K562 (cell line): ENCODE results near the gene TNNT2. TPM values are rescaled to one million over a fixed set of nuclear protein-coding genes. Genes with fewer than 3 reads are reported as not detected.

Source experiments
- ATAC-seq: fragments of 200-7000 bp; cut with Tn5 transposase; 3 replicates; pipeline ENCODE4 v1.9.1; 2020; ENCODE audit warnings: moderate library complexity
- BruUV-seq: library from RNA; stranded (reverse); fragments of 400-500 nt; replicated peaks from 2 replicates; lab custom pipeline; 2021; lab: Mats Ljungman, UMichigan
- CTCF ChIA-PET: fragments of 300-600 bp; formaldehyde crosslinking; extraction: SDS; loops from one replicate; lab custom pipeline; 2021; ENCODE audit warnings: low intra/inter-chr PET ratio; lab: Yijun Ruan, JAX
- POLR2A ChIA-PET: fragments of 300-600, 350-650 bp; sonication (Branson Sonifier 250); formaldehyde crosslinking; extraction: SDS; loops from one replicate; lab custom pipeline; 2021; ENCODE audit warnings: antibody characterized with exemption, inconsistent platforms; lab: Yijun Ruan, JAX
- DNase-seq, 4 experiments: peaks; one replicate each; pipeline versions ENCODE4 v3.0.0 to v3.0.0-alpha.2; 2011 to 2018; ENCODE audit warnings: low spot score in 3 of 4, mixed read lengths in 3 of 4; ENCODE audit errors: extremely low read depth in 1 of 4
- FAIRE-seq: peaks from 2 replicates; lab custom pipeline; 2011; peaks lifted over from hg19 to GRCh38; lab: Jason Lieb, UNC
- H2AFZ ChIP-seq: 2 replicates; pipeline ENCODE4 v1.6.0; 2011; ENCODE audit warnings: low read depth, low read length, control low read depth, inconsistent platforms
- H3K27ac ChIP-seq: fragments of 200-600 bp; 3 replicates; pipeline ENCODE4 v1.8.0; 2011; ENCODE audit warnings: low read depth, mild to moderate bottlenecking, control low read depth, inconsistent platforms, low read length, moderate library complexity, mixed read lengths; ENCODE audit errors: extremely low read depth
- H3K27me3 ChIP-seq, 2 experiments: fragments of 300-600 bp in 1 of 2; 2 replicates in 1 of 2; 3 replicates in 1 of 2; pipeline versions ENCODE4 v1.6.0 to v1.8.0; 2011; ENCODE audit warnings: inconsistent platforms in 2 of 2, low read length in 2 of 2, mild to moderate bottlenecking in 1 of 2, mixed read lengths in 1 of 2, moderate library complexity in 1 of 2; ENCODE audit not compliant: control insufficient read depth in 2 of 2, insufficient read depth in 2 of 2
- H3K36me3 ChIP-seq: fragments of 300-600 bp; 3 replicates; pipeline ENCODE4 v1.8.0; 2011; ENCODE audit warnings: mild to moderate bottlenecking, low read length, inconsistent platforms; ENCODE audit not compliant: control insufficient read depth, insufficient read depth
- H3K4me1 ChIP-seq, 2 experiments: fragments of 200-600 bp in 1 of 2; replicated peaks in 1 of 2; 2 replicates in 1 of 2; 3 replicates in 1 of 2; pipeline versions ENCODE4 v1.5.1 to v1.8.0; 2011; ENCODE audit warnings: inconsistent platforms in 2 of 2, low read length in 2 of 2, mild to moderate bottlenecking in 1 of 2, mixed read lengths in 1 of 2, moderate library complexity in 1 of 2; ENCODE audit not compliant: control insufficient read depth in 2 of 2, insufficient read depth in 2 of 2
- H3K4me2 ChIP-seq: 2 replicates; pipeline ENCODE4 v1.6.1; 2011; ENCODE audit warnings: low read length, control low read depth, inconsistent platforms, mixed read lengths; ENCODE audit not compliant: insufficient read depth
- H3K4me3 ChIP-seq: fragments of 200-600 bp; sonication (generic), shearing (Covaris generic); 2 replicates; pipeline ENCODE4 v1.5.1; 2016; ENCODE audit warnings: control low read depth, inconsistent platforms
- H3K79me2 ChIP-seq: fragments of 200-600 bp; 3 replicates; pipeline ENCODE4 v1.8.0; 2011; ENCODE audit warnings: low read length, inconsistent platforms; ENCODE audit not compliant: control insufficient read depth, insufficient read depth
- H3K9ac ChIP-seq, 2 experiments: 2 replicates each; pipeline versions ENCODE4 v1.6.0 to v1.6.1; 2011; ENCODE audit warnings: low read depth in 2 of 2, low read length in 2 of 2, control low read depth in 1 of 2, inconsistent platforms in 1 of 2, mild to moderate bottlenecking in 1 of 2, mixed read lengths in 1 of 2; ENCODE audit not compliant: insufficient read depth in 1 of 2
- H3K9me1 ChIP-seq: one replicate; pipeline ENCODE4 v1.6.0; 2011; ENCODE audit warnings: inconsistent platforms, mild to moderate bottlenecking, low read length, moderate library complexity; ENCODE audit not compliant: control insufficient read depth, insufficient read depth
- H3K9me3 ChIP-seq: replicated peaks from 2 replicates; pipeline ENCODE4 v1.5.1; 2011; ENCODE audit warnings: low read depth, low read length, inconsistent platforms; ENCODE audit not compliant: control insufficient read depth, insufficient read depth
- H4K20me1 ChIP-seq: replicated peaks from 2 replicates; pipeline ENCODE4 v1.6.1; 2011; ENCODE audit warnings: low read length, inconsistent platforms, mixed read lengths; ENCODE audit not compliant: control insufficient read depth, insufficient read depth
- ESRRA ChIP-seq: fragments of 450-650 bp; IDR thresholded peaks from 2 replicates; pipeline ENCODE4 v1.6.1; 2014; ENCODE audit warnings: low read depth, mild to moderate bottlenecking, moderate library complexity, borderline replicate concordance
- MTA1 ChIP-seq: fragments of 450-650 bp; IDR thresholded peaks from 2 replicates; pipeline ENCODE4 v1.6.1; 2017; ENCODE audit warnings: borderline replicate concordance
- PTBP1 ChIP-seq: fragments of 200-400 bp; formaldehyde crosslinking; IDR thresholded peaks from 2 replicates; pipeline ENCODE4 v1.6.1; 2017; ENCODE audit warnings: low read depth, low read length
- RBM22 ChIP-seq: fragments of 200-400 bp; formaldehyde crosslinking; IDR thresholded peaks from 2 replicates; pipeline ENCODE4 v1.6.1; 2018; ENCODE audit warnings: low read length, low read depth; ENCODE audit not compliant: poor library complexity, severe bottlenecking
- ZNF282 ChIP-seq: sonication (generic); formaldehyde crosslinking; IDR thresholded peaks from 2 replicates; pipeline ENCODE4 v1.8.1; 2023; ENCODE audit warnings: missing genetic modification reagents
- ZNF589 ChIP-seq: fragments of 200-800 bp; sonication (Bioruptor generic); IDR thresholded peaks from 2 replicates; pipeline ENCODE4 v1.6.1; 2016; ENCODE audit warnings: low read depth, missing genetic modification characterization, missing compliant biosample characterization
- ZNF766 ChIP-seq: fragments of 200-800 bp; sonication (Bioruptor generic); conservative IDR thresholded peaks from 2 replicates; pipeline ENCODE4 v1.6.1; 2016; ENCODE audit warnings: missing genetic modification characterization, missing compliant biosample characterization
- WGBS: fragments of 100-300 bp; shearing (Covaris generic); methylation state at CpG from one replicate; pipeline ENCODE4 v1.1.6; 2016; ENCODE audit warnings: low coverage, mixed read lengths; ENCODE audit not compliant: insufficient coverage; ENCODE audit errors: missing lambda C conversion rate; 5-methylcytosine and 5-hydroxymethylcytosine counted together
- in situ Hi-C: fragments of 300-500 bp; cut with MboI; formaldehyde crosslinking; loops from 4 replicates; pipeline ENCODE4 v1.15.0; 2018; ENCODE audit warnings: inconsistent platforms, mixed read lengths
- intact Hi-C: fragments of 100-400 bp; cut with micrococcal nuclease; formaldehyde crosslinking; loops from 2 replicates; pipeline ENCODE4 v1.14.2; 2022
- polyA plus RNA-seq, 8 experiments: library from polyadenylated mRNA; depleted of rRNA in 4 of 8; stranded (reverse) in 5 of 8; unstranded in 3 of 8; fragments of >200 nt; fragmentation: Nextera tagmentation in 2 of 8; fragmentation: Illumina TruSeq in 1 of 8; extraction: Ambion mirVana in 2 of 8; extraction: Trizol in 1 of 8; gene quantifications; 2 replicates each; pipeline versions ENCODE4 v1.2.1 to v1.2.3, GENCODE V29; 2011 to 2014; ENCODE audit warnings: inconsistent platforms in 1 of 8, missing spikeins in 1 of 8
- total RNA-seq, 7 experiments: library from RNA; depleted of rRNA in 6 of 7; stranded (reverse); fragments of >200 nt in 6 of 7; fragmentation: Illumina TruSeq in 2 of 7; extraction: Trizol in 2 of 7; gene quantifications; 2 replicates each; pipeline versions ENCODE4 v1.2.1 to v1.2.3, GENCODE V29; 2011 to 2021; ENCODE audit warnings: low replicate concordance in 1 of 7
- TF ChIP-seq, protein P1 (sequence below): sonication (generic); formaldehyde crosslinking; IDR thresholded peaks from 2 replicates; pipeline ENCODE4 v1.8.0; 2022; ENCODE audit warnings: mild to moderate bottlenecking, missing genetic modification reagents
- TF ChIP-seq, protein P2 (sequence below): sonication (generic); formaldehyde crosslinking; IDR thresholded peaks from 2 replicates; pipeline ENCODE4 v1.8.0; 2022; ENCODE audit warnings: missing genetic modification reagents, mild to moderate bottlenecking, moderate library complexity, borderline replicate concordance
- TF ChIP-seq, protein P3 (sequence below): sonication (generic); formaldehyde crosslinking; IDR thresholded peaks from 2 replicates; pipeline ENCODE4 v1.8.0; 2023; ENCODE audit warnings: mild to moderate bottlenecking, missing genetic modification reagents
- TF ChIP-seq, protein P4 (sequence below): IDR thresholded peaks from 2 replicates; pipeline ENCODE4 v1.6.1; 2014; ENCODE audit warnings: antibody characterized with exemption
- TF ChIP-seq, protein P5 (sequence below): IDR thresholded peaks from 2 replicates; pipeline ENCODE4 v1.6.1; 2011; ENCODE audit not compliant: insufficient read length; ENCODE audit errors: extremely low read depth

TNNT2 gene
- total and polyA plus RNA-seq, 9 of the 15 experiments (the other 6 are each of a cell fraction or from before 2014, with no cell fraction given), result not detected

DNA sequence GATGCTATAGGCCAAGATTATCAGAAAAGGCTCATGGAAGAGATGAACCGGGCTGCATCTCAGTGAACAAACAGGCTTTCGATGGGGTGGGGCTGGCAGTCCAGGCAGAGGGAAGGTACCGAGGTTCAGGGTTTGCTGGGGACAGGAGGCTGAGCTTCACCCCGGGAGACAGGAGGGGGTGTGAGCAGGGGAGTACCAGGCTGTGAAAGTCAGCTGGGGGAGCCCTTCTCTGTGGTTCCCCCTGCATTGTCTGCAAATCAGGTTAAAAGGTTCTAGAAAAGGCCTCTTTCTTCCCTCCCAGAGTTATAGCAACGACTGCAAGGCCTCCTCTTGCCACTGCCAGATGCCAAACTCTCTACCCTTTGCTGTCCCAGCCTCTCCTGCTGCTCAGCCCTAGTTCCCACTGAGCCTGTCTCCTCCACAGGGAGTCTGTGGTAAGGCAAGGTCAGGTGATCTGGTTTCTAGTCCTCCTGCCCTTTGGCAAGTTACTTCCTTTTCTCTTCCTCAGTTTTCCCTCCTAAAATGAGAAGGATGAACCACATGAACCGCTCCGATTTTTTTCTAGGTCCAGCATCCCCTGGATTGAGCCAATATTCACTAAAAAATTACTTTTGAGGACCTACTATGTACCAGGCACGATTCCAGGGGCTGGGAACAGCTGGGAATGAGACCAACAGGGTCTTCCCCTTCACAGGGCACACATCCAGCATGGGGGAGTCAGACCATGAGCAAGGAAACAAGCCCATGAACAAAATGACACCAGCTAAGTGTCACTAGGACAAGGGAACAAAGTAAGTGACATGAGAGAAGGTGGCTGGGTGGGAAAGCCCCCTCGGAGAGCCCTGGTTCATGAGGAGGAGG is 14.4 kb upstream of the TNNT2 start (continued):
- TF ChIP-seq, protein P1, sequence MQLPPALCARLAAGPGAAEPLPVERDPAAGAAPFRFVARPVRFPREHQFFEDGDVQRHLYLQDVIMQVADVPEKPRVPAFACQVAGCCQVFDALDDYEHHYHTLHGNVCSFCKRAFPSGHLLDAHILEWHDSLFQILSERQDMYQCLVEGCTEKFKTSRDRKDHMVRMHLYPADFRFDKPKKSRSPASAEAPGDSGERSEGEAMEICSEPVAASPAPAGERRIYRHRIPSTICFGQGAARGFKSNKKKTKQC, result no peak
- TF ChIP-seq ZNF589 (CRISPR knock-in tag) (no peak), PTBP1 (no peak), RBM22 (no peak), ZNF282 (CRISPR knock-in tag) (no peak), ZNF766 (CRISPR knock-in tag) (no peak)

DNA sequence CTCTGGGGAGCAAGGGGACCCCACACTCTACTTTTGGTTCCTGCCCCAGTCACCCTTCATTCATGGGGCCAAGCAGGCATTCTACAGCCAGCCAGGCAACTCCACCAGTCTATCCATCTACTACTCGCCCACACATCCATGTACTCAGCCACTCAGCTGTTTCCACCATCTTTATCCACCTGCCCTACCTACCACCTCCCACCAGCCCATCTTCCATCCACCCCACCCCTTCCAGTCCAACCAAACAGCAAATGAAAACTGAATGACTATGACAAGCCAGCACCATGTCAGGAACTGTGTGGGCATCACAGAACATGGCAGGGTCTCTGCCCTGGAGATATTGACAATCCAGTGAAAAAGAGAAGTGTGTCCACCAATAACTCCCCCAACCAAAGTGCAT is 13.7 kb upstream of the TNNT2 start:
- Histone ChIP-seq H3K36me3 (no peaks in the 10 kb centered on the region), H3K9me1 (no peaks in the 10 kb centered on the region), H3K4me3 (no peak overlapping the region), H3K27me3 (peaks cover 28 to 81% of the 10 kb centered on the region in 2 experiments), H4K20me1 (peaks cover 4% of the 10 kb centered on the region; the same call in 1 of the 2 replicates), H3K4me1 (peaks cover 0 to 3% of the 10 kb centered on the region in 2 experiments; a peak in 1 of 5 replicates), H3K4me2 (no peak overlapping the region), H2AFZ (no peak overlapping the region), H3K79me2 (no peaks in the 10 kb centered on the region), H3K27ac (no peak overlapping the region), H3K9ac (no peak overlapping the region), H3K9me3 (no peaks in the 10 kb centered on the region)
- POLR2A ChIA-PET, result interaction anchor here (0.6 to 1.0 kb wide), 2 partner anchors 29 to 43 kb away, joined by 3 read pairs; no protein-coding TSS in a partner anchor
- CTCF ChIA-PET, result no interaction called here
- intact Hi-C loops, result no loop called here
- in situ Hi-C loops, result no loop called here
- BruUV-seq, result no TSS peak
- ATAC-seq (no peak), FAIRE-seq (no peak), DNase-seq (no peak)
- 0% methylated on average over 1 of the region's 1 CpG for WGBS
- TF ChIP-seq, protein P2, sequence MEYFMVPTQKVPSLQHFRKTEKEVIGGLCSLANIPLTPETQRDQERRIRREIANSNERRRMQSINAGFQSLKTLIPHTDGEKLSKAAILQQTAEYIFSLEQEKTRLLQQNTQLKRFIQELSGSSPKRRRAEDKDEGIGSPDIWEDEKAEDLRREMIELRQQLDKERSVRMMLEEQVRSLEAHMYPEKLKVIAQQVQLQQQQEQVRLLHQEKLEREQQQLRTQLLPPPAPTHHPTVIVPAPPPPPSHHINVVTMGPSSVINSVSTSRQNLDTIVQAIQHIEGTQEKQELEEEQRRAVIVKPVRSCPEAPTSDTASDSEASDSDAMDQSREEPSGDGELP (CRISPR knock-in tag), result no peak
- TF ChIP-seq, protein P3, sequence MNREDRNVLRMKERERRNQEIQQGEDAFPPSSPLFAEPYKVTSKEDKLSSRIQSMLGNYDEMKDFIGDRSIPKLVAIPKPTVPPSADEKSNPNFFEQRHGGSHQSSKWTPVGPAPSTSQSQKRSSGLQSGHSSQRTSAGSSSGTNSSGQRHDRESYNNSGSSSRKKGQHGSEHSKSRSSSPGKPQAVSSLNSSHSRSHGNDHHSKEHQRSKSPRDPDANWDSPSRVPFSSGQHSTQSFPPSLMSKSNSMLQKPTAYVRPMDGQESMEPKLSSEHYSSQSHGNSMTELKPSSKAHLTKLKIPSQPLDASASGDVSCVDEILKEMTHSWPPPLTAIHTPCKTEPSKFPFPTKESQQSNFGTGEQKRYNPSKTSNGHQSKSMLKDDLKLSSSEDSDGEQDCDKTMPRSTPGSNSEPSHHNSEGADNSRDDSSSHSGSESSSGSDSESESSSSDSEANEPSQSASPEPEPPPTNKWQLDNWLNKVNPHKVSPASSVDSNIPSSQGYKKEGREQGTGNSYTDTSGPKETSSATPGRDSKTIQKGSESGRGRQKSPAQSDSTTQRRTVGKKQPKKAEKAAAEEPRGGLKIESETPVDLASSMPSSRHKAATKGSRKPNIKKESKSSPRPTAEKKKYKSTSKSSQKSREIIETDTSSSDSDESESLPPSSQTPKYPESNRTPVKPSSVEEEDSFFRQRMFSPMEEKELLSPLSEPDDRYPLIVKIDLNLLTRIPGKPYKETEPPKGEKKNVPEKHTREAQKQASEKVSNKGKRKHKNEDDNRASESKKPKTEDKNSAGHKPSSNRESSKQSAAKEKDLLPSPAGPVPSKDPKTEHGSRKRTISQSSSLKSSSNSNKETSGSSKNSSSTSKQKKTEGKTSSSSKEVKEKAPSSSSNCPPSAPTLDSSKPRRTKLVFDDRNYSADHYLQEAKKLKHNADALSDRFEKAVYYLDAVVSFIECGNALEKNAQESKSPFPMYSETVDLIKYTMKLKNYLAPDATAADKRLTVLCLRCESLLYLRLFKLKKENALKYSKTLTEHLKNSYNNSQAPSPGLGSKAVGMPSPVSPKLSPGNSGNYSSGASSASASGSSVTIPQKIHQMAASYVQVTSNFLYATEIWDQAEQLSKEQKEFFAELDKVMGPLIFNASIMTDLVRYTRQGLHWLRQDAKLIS (CRISPR knock-in tag), result no peak
- TF ChIP-seq, protein P4, sequence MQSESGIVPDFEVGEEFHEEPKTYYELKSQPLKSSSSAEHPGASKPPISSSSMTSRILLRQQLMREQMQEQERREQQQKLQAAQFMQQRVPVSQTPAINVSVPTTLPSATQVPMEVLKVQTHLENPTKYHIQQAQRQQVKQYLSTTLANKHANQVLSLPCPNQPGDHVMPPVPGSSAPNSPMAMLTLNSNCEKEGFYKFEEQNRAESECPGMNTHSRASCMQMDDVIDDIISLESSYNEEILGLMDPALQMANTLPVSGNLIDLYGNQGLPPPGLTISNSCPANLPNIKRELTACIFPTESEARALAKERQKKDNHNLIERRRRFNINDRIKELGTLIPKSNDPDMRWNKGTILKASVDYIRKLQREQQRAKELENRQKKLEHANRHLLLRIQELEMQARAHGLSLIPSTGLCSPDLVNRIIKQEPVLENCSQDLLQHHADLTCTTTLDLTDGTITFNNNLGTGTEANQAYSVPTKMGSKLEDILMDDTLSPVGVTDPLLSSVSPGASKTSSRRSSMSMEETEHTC, result no peak
- TF ChIP-seq MTA1 (no peak), ESRRA (no peak)
- TF ChIP-seq, protein P5, sequence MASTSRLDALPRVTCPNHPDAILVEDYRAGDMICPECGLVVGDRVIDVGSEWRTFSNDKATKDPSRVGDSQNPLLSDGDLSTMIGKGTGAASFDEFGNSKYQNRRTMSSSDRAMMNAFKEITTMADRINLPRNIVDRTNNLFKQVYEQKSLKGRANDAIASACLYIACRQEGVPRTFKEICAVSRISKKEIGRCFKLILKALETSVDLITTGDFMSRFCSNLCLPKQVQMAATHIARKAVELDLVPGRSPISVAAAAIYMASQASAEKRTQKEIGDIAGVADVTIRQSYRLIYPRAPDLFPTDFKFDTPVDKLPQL, result no peak
